Ishikawa (cell line): ENCODE data around the gene OLFML1.
A peak's percentile ranks its signal among the peaks of the same experiment; 100 is the strongest.

ENCODE experiments used
- CEBPB ChIP-seq: IDR thresholded peaks from 2 replicates; pipeline ENCODE4 v1.6.1; 2012
- CREB1 ChIP-seq: IDR thresholded peaks from 2 replicates; pipeline ENCODE4 v1.6.1; 2012; ENCODE audit warnings: low read depth
- EGR1 ChIP-seq: IDR thresholded peaks from 2 replicates; pipeline ENCODE4 v1.6.1; 2012
- EP300 ChIP-seq: IDR thresholded peaks from 2 replicates; pipeline ENCODE4 v1.6.1; 2012; ENCODE audit warnings: borderline replicate concordance
- FOXM1 ChIP-seq: IDR thresholded peaks from 2 replicates; pipeline ENCODE4 v1.6.1; 2012; ENCODE audit warnings: low read depth, borderline replicate concordance
- MAX ChIP-seq: IDR thresholded peaks from 2 replicates; pipeline ENCODE4 v1.6.1; 2012
- NFIC ChIP-seq: IDR thresholded peaks from 2 replicates; pipeline ENCODE4 v1.6.1; 2012
- RAD21 ChIP-seq: IDR thresholded peaks from 2 replicates; pipeline ENCODE4 v1.6.1; 2012; ENCODE audit warnings: low read depth
- REST ChIP-seq: IDR thresholded peaks from 2 replicates; pipeline ENCODE4 v1.6.1; 2012; ENCODE audit warnings: low read depth, mild to moderate bottlenecking
- TAF1 ChIP-seq: IDR thresholded peaks from 2 replicates; pipeline ENCODE4 v1.6.1; 2012; ENCODE audit warnings: low read depth, mild to moderate bottlenecking
- TCF12 ChIP-seq: IDR thresholded peaks from 2 replicates; pipeline ENCODE4 v1.6.1; 2012; ENCODE audit warnings: low read depth
- TEAD4 ChIP-seq: IDR thresholded peaks from 2 replicates; pipeline ENCODE4 v1.6.1; 2012
- USF1 ChIP-seq: IDR thresholded peaks from 2 replicates; pipeline ENCODE4 v1.6.1; 2012
- YY1 ChIP-seq: IDR thresholded peaks from 2 replicates; pipeline ENCODE4 v1.6.1; 2012; ENCODE audit warnings: low read depth
- ZBTB7A ChIP-seq: IDR thresholded peaks from 2 replicates; pipeline ENCODE4 v1.6.1; 2012; ENCODE audit warnings: low read depth

Gene OLFML1

GRCh38 chr11:7486781-7487140, 1.5 kb downstream of the OLFML1 start:
- no peak for TF ChIP-seq USF1
- no peak for TF ChIP-seq EGR1
- no peak for TF ChIP-seq RAD21
- TF ChIP-seq FOXM1 = no peak
- TF ChIP-seq CREB1 = no peak
- no peak for TF ChIP-seq CEBPB
- no peak for TF ChIP-seq TEAD4
- TF ChIP-seq TCF12 = no peak
- TF ChIP-seq ZBTB7A = no peak
- no peak for TF ChIP-seq REST
- no peak for TF ChIP-seq EP300
- no peak for TF ChIP-seq YY1
- no peak for TF ChIP-seq NFIC
- no peak for TF ChIP-seq MAX
- no peak for TF ChIP-seq TAF1

GRCh38 chr11:7487360-7487759, 2.1 kb downstream of the OLFML1 start:
- TF ChIP-seq NFIC (0 out of 2 replicates have a peak, but pooled peaks have one; percentile 16), TAF1 (no peak), EGR1 (no peak)

- TF ChIP-seq NFIC (no peak), FOXM1 (no peak), USF1 (no peak), TEAD4 (no peak), MAX (no peak), CREB1 (no peak), RAD21 (no peak), CEBPB (no peak), EGR1 (no peak), YY1 (no peak), TAF1 (no peak)
Measured at GRCh38 chr11:7488681-7489080, 3.4 kb downstream of the OLFML1 start.

- TF ChIP-seq CEBPB = no peak
- no peak for TF ChIP-seq EP300
- TF ChIP-seq ZBTB7A = no peak
- no peak for TF ChIP-seq MAX
- TF ChIP-seq TCF12 = no peak
- TF ChIP-seq RAD21 = no peak
- TF ChIP-seq USF1 = no peak
- TF ChIP-seq NFIC = no peak
- no peak for TF ChIP-seq YY1
- TF ChIP-seq FOXM1 = no peak
- TF ChIP-seq EGR1 = no peak
- no peak for TF ChIP-seq TEAD4
- no peak for TF ChIP-seq CREB1
- TF ChIP-seq REST = no peak
- TF ChIP-seq TAF1 = no peak
Measured at GRCh38 chr11:7489376-7489775, 4.1 kb downstream of the OLFML1 start.

GRCh38 chr11:7490054-7490453, 4.7 kb downstream of the OLFML1 start:
- TF ChIP-seq TAF1 (no peak), CEBPB (no peak), NFIC (no peak), CREB1 (no peak), FOXM1 (no peak), MAX (no peak), TEAD4 (no peak), USF1 (no peak), REST (no peak), YY1 (no peak), RAD21 (no peak), EP300 (no peak), ZBTB7A (no peak)
